Uterus (tissue), 4 donors: ENCODE data around the gene VEPH1. TPM values are rescaled to one million over a fixed set of nuclear protein-coding genes. Genes with fewer than 3 reads are reported as not detected.

Source experiments
- DNase-seq, 2 donors: peaks; one replicate each; pipeline ENCODE4 v3.0.0-alpha.2; 2019 to 2020
- H3K27ac ChIP-seq, 2 donors: fragments of 200-600 bp; sonication (generic); 1 replicate in 1 of 2; 2 replicates in 1 of 2; pipeline ENCODE4 v1.5.1; 2016 to 2018
- H3K27me3 ChIP-seq, 2 donors: fragments of 200-600 bp; sonication (generic); one replicate each; pipeline ENCODE4 v1.5.1; 2018 to 2019; ENCODE audit warnings: control low read depth in 1 of 2
- H3K36me3 ChIP-seq, 2 donors: fragments of 200-600 bp; sonication (generic); one replicate each; pipeline ENCODE4 v1.5.1; 2019; ENCODE audit warnings: control low read depth in 1 of 2
- H3K4me1 ChIP-seq, 2 donors: fragments of 200-600 bp; sonication (generic); one replicate each; pipeline ENCODE4 v1.5.1; 2018 to 2019; ENCODE audit warnings: control low read depth in 1 of 2
- H3K4me3 ChIP-seq, 2 donors: fragments of 200-600 bp; sonication (generic); 1 replicate in 1 of 2; 2 replicates in 1 of 2; pipeline ENCODE4 v1.5.1; 2018 to 2019; ENCODE audit warnings: mild to moderate bottlenecking in 1 of 2
- H3K9me3 ChIP-seq, 2 donors: fragments of 200-600 bp; sonication (generic); one replicate each; pipeline ENCODE4 v1.5.1; 2019; ENCODE audit warnings: control low read depth in 1 of 2
- POLR2A ChIP-seq, 2 donors: fragments of 450-650 bp; IDR thresholded peaks; one replicate each; pipeline ENCODE4 v1.6.1; 2016; ENCODE audit warnings: antibody characterized with exemption in 2 of 2, mild to moderate bottlenecking in 1 of 2, moderate library complexity in 1 of 2
- intact Hi-C: fragments of 100-400 bp; cut with DNase I; formaldehyde crosslinking; loops from one replicate; pipeline ENCODE4 v1.15.1; 2023; ENCODE audit warnings: low total_unique reads
- total RNA-seq, 4 donors: library from RNA; depleted of rRNA in 3 of 4; stranded (reverse); fragments of >200 nt in 3 of 4; gene quantifications; one replicate each; pipeline versions ENCODE4 v1.1.0 to v1.2.4, GENCODE V29; 2014 to 2023
- TF ChIP-seq, protein P1 (sequence below), 4 experiments: fragments of 200-600 bp in 2 of 4; fragments of 450-650 bp in 2 of 4; sonication (generic) in 2 of 4; IDR thresholded peaks; one replicate each; pipeline ENCODE4 v1.5.1; 2016 to 2019; ENCODE audit warnings: antibody characterized with exemption in 4 of 4, mild to moderate bottlenecking in 2 of 4, moderate library complexity in 1 of 4
- donor health status: DM: yes; HTN: yes; CAD: no.

VEPH1 gene
- total RNA-seq, 4 donors from 2014 or later: 12.2 TPM; not detected in 3

DNA sequence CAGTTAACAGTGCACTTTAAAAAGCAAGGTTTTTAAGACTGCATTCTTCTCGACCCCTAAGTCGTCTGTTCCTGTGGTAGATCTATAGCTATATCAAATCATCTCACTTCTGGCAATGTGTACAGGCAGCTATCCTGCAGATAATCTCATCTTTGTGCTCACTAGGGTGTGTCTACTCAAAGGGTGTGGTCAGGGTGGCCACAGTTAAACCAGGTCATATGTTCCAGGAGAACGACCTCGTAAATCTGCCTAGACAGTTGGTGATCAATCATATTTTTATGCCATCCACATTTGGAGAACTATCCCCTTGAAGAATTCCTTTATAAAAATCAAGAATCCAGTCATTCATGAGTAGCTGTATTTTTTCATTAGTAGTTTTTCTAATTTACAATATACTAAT is 3.0 kb downstream of the VEPH1 start:
- Histone ChIP-seq H3K4me3 (no peak overlapping the region), H3K9me3 (no peaks in the 10 kb centered on the region), H3K4me1 (no peaks in the 10 kb centered on the region), H3K27me3 (no peaks in the 10 kb centered on the region), H3K27ac (no peak overlapping the region), H3K36me3 (no peaks in the 10 kb centered on the region)
- no peak for DNase-seq
- TF ChIP-seq, protein P1, sequence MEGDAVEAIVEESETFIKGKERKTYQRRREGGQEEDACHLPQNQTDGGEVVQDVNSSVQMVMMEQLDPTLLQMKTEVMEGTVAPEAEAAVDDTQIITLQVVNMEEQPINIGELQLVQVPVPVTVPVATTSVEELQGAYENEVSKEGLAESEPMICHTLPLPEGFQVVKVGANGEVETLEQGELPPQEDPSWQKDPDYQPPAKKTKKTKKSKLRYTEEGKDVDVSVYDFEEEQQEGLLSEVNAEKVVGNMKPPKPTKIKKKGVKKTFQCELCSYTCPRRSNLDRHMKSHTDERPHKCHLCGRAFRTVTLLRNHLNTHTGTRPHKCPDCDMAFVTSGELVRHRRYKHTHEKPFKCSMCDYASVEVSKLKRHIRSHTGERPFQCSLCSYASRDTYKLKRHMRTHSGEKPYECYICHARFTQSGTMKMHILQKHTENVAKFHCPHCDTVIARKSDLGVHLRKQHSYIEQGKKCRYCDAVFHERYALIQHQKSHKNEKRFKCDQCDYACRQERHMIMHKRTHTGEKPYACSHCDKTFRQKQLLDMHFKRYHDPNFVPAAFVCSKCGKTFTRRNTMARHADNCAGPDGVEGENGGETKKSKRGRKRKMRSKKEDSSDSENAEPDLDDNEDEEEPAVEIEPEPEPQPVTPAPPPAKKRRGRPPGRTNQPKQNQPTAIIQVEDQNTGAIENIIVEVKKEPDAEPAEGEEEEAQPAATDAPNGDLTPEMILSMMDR (IDR thresholded peaks at IDR 0.05): no peak
- no peak for TF ChIP-seq POLR2A (IDR thresholded peaks at IDR 0.05)
- intact Hi-C loops: no loop called here

DNA sequence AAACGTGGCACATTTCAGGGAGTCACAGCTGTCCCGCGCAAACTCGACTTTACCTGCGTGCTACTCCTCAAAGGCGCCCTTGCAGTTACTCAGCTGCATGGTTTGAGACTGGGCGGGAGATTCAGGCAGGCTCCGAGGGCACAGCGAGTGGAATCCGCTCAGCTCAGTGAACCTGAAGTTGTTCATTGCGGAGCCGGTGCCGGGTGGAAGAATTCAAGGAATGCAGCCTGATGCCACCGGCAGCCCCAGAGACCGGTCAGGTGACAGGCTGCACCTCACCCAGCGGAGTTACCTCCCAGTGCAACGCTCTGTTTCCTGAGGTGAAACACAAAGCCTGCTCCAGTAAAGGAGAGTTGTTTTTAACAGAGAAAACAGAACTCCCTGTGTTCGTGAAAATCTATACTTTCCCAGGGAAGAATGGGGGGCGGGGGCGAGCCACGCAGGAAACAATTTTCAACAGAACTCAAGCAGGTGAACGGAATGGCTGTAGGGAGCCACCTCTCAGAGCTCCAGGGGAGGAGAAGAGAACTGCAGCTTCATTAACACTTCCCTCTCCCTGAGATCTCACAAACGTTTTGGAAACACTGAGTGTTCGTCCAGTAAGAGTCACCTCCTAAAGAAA is 3.8 kb downstream of the VEPH1 start:
- Histone ChIP-seq H3K27me3 (no peaks in the 10 kb centered on the region), H3K4me3 (no peak overlapping the region), H3K27ac (no peak overlapping the region), H3K36me3 (no peaks in the 10 kb centered on the region), H3K9me3 (no peaks in the 10 kb centered on the region), H3K4me1 (no peaks in the 10 kb centered on the region)
- DNase-seq: no peak
- intact Hi-C loops: no loop called here
- no peak for TF ChIP-seq POLR2A (IDR thresholded peaks at IDR 0.05)
- TF ChIP-seq, protein P1 (IDR thresholded peaks at IDR 0.05): no peak

DNA sequence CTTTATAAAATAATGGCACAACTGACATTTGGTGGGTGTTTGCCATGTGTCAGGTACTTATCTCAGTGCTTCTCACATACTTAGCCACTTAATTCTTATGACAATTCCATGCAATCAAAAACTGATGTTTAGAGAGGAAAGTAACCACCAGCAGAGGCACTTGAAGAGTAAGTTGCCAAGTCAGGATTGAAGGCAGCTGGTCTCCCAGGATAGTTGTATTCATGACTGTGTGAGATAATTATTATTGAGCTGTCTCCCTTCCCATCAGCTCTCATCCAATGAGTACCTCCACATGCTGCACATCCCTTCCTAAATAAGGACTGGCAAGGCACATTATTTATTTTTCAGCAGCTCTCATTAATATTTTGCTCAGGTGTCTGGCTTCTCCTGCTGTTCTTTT is 4.8 kb downstream of the VEPH1 start:
- Histone ChIP-seq H3K36me3 (no peaks in the 10 kb centered on the region), H3K4me3 (no peak overlapping the region), H3K9me3 (no peaks in the 10 kb centered on the region), H3K27me3 (no peaks in the 10 kb centered on the region), H3K27ac (no peak overlapping the region), H3K4me1 (no peaks in the 10 kb centered on the region)
- intact Hi-C loops: no loop called here
- TF ChIP-seq, protein P1 (IDR thresholded peaks at IDR 0.05): no peak
- TF ChIP-seq POLR2A (IDR thresholded peaks at IDR 0.05): no peak
- DNase-seq: no peak

DNA sequence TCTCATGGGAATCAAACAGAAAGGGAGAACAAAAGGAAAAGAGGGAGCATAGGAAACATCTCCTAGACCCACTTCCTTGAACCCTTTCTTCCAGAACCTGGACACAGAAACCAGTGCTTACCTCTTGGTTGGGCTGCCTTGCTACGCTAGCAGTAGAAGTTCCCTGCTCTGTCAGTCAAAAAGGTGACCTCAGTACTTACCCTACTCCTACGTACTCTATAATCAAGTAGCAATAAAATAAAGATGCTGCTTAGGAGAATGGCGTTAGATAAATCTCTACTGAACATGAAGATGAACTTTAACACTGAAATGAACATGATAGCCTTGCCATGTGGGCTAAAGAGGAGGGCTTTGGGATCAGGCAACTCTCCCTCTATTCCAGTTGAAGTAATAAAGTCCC is 7.4 kb downstream of the VEPH1 start:
- TF ChIP-seq, protein P1 (IDR thresholded peaks at IDR 0.05): no peak
- no peak for TF ChIP-seq POLR2A (IDR thresholded peaks at IDR 0.05)
- Histone ChIP-seq H3K9me3 (no peaks in the 10 kb centered on the region), H3K27ac (no peak overlapping the region), H3K4me1 (no peaks in the 10 kb centered on the region), H3K4me3 (no peak overlapping the region), H3K36me3 (no peaks in the 10 kb centered on the region), H3K27me3 (no peaks in the 10 kb centered on the region)
- DNase-seq: no peak
- intact Hi-C loops: no loop called here

DNA sequence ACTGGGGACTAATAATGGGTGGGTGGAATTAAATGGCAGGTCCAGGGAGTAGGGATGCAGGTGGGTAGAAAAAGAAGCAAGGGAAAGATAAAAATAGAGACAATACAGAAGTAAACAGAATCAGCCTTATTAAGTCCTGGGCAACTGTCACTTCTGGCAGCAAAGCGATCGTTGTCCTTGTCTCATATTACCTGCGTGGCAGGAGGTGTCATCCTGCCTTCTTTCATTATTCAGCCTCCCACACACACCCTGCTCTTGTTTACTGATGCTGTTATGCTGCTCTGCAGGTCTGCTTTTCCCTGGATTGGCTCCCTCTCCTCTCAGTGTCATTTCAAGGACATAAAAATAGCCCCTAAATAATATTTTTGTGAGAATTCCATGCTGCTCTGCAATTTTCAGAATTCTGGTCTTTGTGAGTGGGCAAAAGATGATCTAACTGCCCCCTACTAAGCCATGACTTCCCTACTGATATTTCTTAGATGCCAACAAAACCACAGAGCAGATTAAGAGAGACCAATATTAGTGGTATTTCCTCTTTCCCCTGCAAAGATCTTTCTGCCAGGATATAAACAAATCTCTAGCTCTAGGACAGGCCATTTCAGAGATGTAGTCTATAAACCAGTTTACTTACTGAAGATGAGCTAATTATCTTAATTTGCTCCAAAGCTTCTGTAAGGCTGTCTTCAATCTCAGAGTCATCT is 8.5 kb downstream of the VEPH1 start:
- H3K27ac ChIP-seq: no peak overlapping the region
- no peak for TF ChIP-seq POLR2A (IDR thresholded peaks at IDR 0.05)
- TF ChIP-seq, protein P1 (IDR thresholded peaks at IDR 0.05): no peak

More for the DNA sequence above, 8.5 kb downstream of the VEPH1 start:
- DNase-seq: no peak
- Histone ChIP-seq H3K4me1 (no peaks in the 10 kb centered on the region), H3K36me3 (no peaks in the 10 kb centered on the region), H3K4me3 (no peak overlapping the region), H3K9me3 (no peaks in the 10 kb centered on the region), H3K27me3 (no peaks in the 10 kb centered on the region)
- intact Hi-C loops: no loop called here
